Measurements from ENCODE around the gene NEURL1.

NEURL1 gene

DNA sequence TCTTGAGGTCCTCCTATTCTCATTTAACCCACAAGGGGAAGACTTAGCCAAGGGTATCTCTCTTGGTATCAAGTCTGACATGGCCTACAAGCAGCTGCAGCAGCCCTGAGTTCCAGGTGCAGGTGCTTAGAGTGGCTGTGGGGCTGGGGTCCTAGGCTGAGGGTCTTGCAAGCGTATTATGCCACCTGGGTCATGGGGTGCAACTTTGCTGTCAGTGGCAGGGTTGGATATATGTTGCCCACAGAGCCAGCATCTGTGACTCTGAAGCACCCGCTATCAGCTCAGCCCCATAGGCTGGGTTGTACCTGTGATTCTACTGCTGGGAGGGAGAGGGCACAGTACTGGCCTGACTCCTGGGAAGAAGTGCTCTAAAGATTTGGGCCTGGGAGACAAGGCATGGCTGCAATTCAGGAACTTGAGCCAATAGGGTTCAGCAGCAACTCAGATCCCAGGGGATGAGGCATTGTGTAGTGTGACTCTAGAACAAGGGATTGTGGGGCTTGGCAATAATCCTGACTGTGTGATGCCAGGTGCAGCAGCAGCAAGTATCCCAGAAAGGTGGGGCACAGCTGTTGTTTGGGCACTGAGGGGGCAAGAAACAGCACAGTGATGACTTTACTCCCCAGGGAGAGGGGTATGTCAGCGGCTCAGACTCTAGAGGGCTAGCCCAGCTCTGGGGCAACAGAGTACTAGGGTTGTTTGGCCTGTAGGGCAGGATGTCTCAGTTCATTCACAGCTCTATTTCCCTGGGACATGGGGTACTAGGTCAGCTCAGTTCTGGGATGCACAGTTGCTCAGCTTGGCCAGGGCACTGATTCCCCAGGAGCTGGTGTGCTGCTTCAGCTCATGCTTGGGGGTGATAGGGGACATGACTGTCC is 41.4 kb downstream of the NEURL1 start:
- no peak for TF ChIP-seq CTCF (IDR thresholded peaks at IDR 0.05; ENCODE audit: borderline replicate concordance, insufficient read depth, low read depth, low read length)
- H3K4me3 ChIP-seq (ENCODE audit: low read depth, low read length): no peak overlapping the region

- TF ChIP-seq CTCF (IDR thresholded peaks at IDR 0.05; ENCODE audit: borderline replicate concordance, insufficient read depth, low read depth, low read length): no peak
- H3K4me3 ChIP-seq (ENCODE audit: low read depth, low read length): no peak overlapping the region
These were observed 42.1 kb downstream of the NEURL1 start for GRCh38 chr10:103535595-103535994.

GRCh38 chr10:103539751-103540150 is 46.2 kb downstream of the NEURL1 start:
- H3K4me3 ChIP-seq (ENCODE audit: low read depth, low read length): no peak overlapping the region

DNA sequence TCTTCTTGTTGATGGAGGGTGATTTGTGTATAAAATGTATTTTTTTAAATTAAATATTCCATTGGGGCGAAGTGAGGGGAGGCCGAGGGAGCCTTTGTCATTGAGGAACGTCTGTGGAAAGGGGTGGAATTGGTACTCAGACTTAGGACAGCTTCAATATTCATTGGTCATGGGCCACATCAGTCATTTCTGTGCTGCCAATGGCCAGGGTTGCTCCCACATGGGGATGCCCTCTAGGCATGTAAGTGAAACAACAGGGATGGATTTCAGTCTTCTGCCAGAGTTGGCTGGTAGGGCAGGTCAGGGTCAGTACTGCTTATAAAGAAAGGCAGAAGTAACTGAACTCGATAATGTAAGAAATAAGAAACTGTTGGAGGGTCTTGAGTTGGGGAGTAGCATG is 47.2 kb downstream of the NEURL1 start:
- H3K4me3 ChIP-seq (ENCODE audit: low read depth, low read length): no peak overlapping the region
- TF ChIP-seq CTCF (IDR thresholded peaks at IDR 0.05; ENCODE audit: borderline replicate concordance, insufficient read depth, low read depth, low read length): no peak

More at GRCh38 chr10:103539751-103540150, 46.2 kb downstream of the NEURL1 start:
- TF ChIP-seq CTCF (IDR thresholded peaks at IDR 0.05; ENCODE audit: borderline replicate concordance, insufficient read depth, low read depth, low read length): no peak

GRCh38 chr10:103541616-103542015 is 48.1 kb downstream of the NEURL1 start:
- TF ChIP-seq CTCF (IDR thresholded peaks at IDR 0.05; ENCODE audit: borderline replicate concordance, insufficient read depth, low read depth, low read length): no peak
- no peak overlapping the region for H3K4me3 ChIP-seq (ENCODE audit: low read depth, low read length)

GRCh38 chr10:103542764-103543616 is 49.5 kb downstream of the NEURL1 start:
- TF ChIP-seq CTCF (IDR thresholded peaks at IDR 0.05; ENCODE audit: borderline replicate concordance, insufficient read depth, low read depth, low read length): peak; percentile 53; the same call in 1 of the 2 replicates
- peak overlapping the region; percentile 37 for H3K4me3 ChIP-seq (ENCODE audit: low read depth, low read length)
